ENCODE measurements around the gene WDFY2.

DNA sequence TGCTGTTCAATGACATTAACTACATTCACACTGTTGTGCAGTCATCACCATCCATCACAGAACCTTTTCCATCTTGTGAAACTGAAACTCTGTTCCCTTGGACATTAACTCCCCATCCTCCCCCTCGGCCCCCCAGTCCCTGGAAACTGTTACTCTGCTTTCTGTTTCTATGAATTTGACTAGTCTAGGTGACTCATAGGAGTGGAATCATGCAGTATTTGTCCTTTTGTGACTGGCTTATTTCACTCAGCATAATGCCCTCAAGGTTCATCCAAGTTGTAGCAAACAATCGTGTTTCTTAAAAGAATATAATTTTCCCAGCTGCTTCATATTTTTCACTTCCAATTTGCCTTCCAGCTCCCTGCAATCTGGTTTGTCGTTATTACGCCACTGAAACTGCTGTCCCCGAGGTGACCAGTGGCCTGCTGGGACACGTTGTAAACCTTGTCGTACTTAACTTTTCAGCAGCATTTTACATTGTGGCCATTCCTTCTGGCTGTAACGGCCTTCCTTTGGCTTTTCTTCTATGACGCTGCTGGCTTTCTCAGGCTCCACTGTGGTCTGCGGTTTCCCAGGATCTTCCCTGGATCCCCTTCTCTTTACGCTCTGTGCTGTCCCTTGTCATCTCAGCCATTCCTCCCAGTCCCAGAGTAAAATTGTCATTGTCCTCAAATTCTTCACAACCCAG is 145.7 kb downstream of the WDFY2 start:
- TF ChIP-seq EP300 (IDR thresholded peaks at IDR 0.05): no peak
- no peak for TF ChIP-seq CTCF (IDR thresholded peaks at IDR 0.05)
